Endothelial cell of umbilical vein (primary cell): ENCODE measurements around the gene MMP25. TPM values are rescaled to one million over a fixed set of nuclear protein-coding genes. Genes with fewer than 3 reads are reported as not detected.
A peak's percentile ranks its signal among the peaks of the same experiment; 100 is the strongest.

Experiments
- BruUV-seq: library from RNA; stranded (reverse); fragments of 400-500 nt; replicated peaks from 2 replicates; lab custom pipeline; 2021; lab: Mats Ljungman, UMichigan
- CTCF ChIA-PET: fragments of 300-600, 350-600 bp; sonication (Branson Sonifier 250); formaldehyde crosslinking; loops from one replicate; lab custom pipeline; 2021; ENCODE audit warnings: antibody characterized with exemption, inconsistent platforms; lab: Charles Lee
- POLR2A ChIA-PET: fragments of 300-600, 350-600 bp; sonication (Branson Sonifier 250); formaldehyde crosslinking; loops from one replicate; lab custom pipeline; 2021; ENCODE audit warnings: antibody characterized with exemption, inconsistent platforms; lab: Charles Lee
- DNase-seq: peaks from one replicate; pipeline ENCODE4 v3.0.0-alpha.2; 2011; ENCODE audit warnings: low read depth, low spot score
- FAIRE-seq: peaks from 2 replicates; lab custom pipeline; 2011; peaks lifted over from hg19 to GRCh38; lab: Jason Lieb, UNC
- H2AFZ ChIP-seq: 2 replicates; pipeline ENCODE4 v1.6.0; 2012; ENCODE audit warnings: low read depth, low read length, control low read depth, inconsistent platforms
- H3K27ac ChIP-seq: 2 replicates; pipeline ENCODE4 v1.5.1; 2011; ENCODE audit warnings: low read depth, mild to moderate bottlenecking, control low read depth, low read length, moderate library complexity; ENCODE audit not compliant: insufficient read depth
- H3K27me3 ChIP-seq, 2 experiments: 2 replicates each; pipeline versions ENCODE4 v1.6.0 to v1.6.1; 2011; ENCODE audit warnings: low read length in 2 of 2, mixed read lengths in 1 of 2; ENCODE audit not compliant: control insufficient read depth in 2 of 2, insufficient read depth in 2 of 2
- H3K36me3 ChIP-seq, 2 experiments: 2 replicates in 1 of 2; 3 replicates in 1 of 2; pipeline ENCODE4 v1.5.1; 2011; ENCODE audit warnings: low read length in 2 of 2, mild to moderate bottlenecking in 1 of 2, moderate library complexity in 1 of 2; ENCODE audit not compliant: control insufficient read depth in 2 of 2, insufficient read depth in 2 of 2; ENCODE audit errors: extremely low read depth in 1 of 2
- H3K4me1 ChIP-seq: 3 replicates; pipeline ENCODE4 v1.5.1; 2011; ENCODE audit warnings: mild to moderate bottlenecking, low read length; ENCODE audit not compliant: control insufficient read depth, insufficient read depth; ENCODE audit errors: extremely low read depth
- H3K4me2 ChIP-seq: 2 replicates; pipeline ENCODE4 v1.6.1; 2011; ENCODE audit warnings: low read length, control low read depth, mixed read lengths; ENCODE audit not compliant: insufficient read depth
- H3K4me3 ChIP-seq, 3 experiments: fragments of 200-600 bp in 1 of 3; sonication (generic), shearing (Covaris generic) in 1 of 3; replicated peaks in 1 of 3; 2 replicates each; pipeline ENCODE4 v1.5.1; 2011 to 2016; ENCODE audit warnings: control low read depth in 3 of 3, low read length in 3 of 3, mild to moderate bottlenecking in 2 of 3, inconsistent platforms in 1 of 3, low read depth in 1 of 3, moderate library complexity in 1 of 3; ENCODE audit not compliant: insufficient read depth in 1 of 3
- H3K79me2 ChIP-seq: 2 replicates; pipeline ENCODE4 v1.6.0; 2012; ENCODE audit warnings: low read length, inconsistent platforms; ENCODE audit not compliant: control insufficient read depth, insufficient read depth
- H3K9ac ChIP-seq: replicated peaks from 2 replicates; pipeline ENCODE3; 2011; ENCODE audit warnings: low read length, control low read depth; ENCODE audit not compliant: insufficient read depth; ENCODE audit errors: extremely low read depth
- H3K9me1 ChIP-seq: replicated peaks from 3 replicates; pipeline ENCODE4 v1.6.0; 2011; ENCODE audit warnings: mild to moderate bottlenecking, low read length; ENCODE audit not compliant: control insufficient read depth, insufficient read depth; ENCODE audit errors: extremely low read depth
- H3K9me3 ChIP-seq: replicated peaks from 2 replicates; pipeline ENCODE4 v1.5.1; 2012; ENCODE audit warnings: low read length, inconsistent platforms; ENCODE audit not compliant: control insufficient read depth, insufficient read depth
- H4K20me1 ChIP-seq: replicated peaks from 2 replicates; pipeline ENCODE3; 2011; ENCODE audit warnings: mild to moderate bottlenecking, low read length; ENCODE audit not compliant: control insufficient read depth, insufficient read depth; ENCODE audit errors: extremely low read depth
- FOS ChIP-seq: IDR thresholded peaks from 2 replicates; pipeline ENCODE4 v1.6.1; 2011; ENCODE audit warnings: mild to moderate bottlenecking, low read length, moderate library complexity, borderline replicate concordance; ENCODE audit not compliant: insufficient read depth
- MYC ChIP-seq: IDR thresholded peaks from one replicate; pipeline ENCODE4 v1.6.1; 2011; ENCODE audit warnings: mild to moderate bottlenecking, low read depth, low read length
- POLR2AphosphoS5 ChIP-seq: IDR thresholded peaks from 2 replicates; pipeline ENCODE4 v1.6.1; 2012; ENCODE audit warnings: low read depth, mild to moderate bottlenecking, control low read depth, low read length, moderate library complexity; ENCODE audit not compliant: insufficient read depth
- dilution Hi-C: fragments of 300-500 bp; cut with MboI; formaldehyde crosslinking; loops from one replicate; pipeline ENCODE4 v1.15.0; 2019; ENCODE audit warnings: low sequenced_read_pairs; ENCODE audit not compliant: extremely low pct_ligation_motif_present
- intact Hi-C: fragments of 100-400 bp; cut with micrococcal nuclease; formaldehyde crosslinking; loops from one replicate; pipeline ENCODE4 v1.10.0; 2022
- polyA plus RNA-seq, 4 experiments: library from polyadenylated mRNA; depleted of rRNA in 3 of 4; stranded (reverse) in 3 of 4; unstranded in 1 of 4; fragments of >200 nt; gene quantifications; 2 replicates each; pipeline versions ENCODE4 v1.2.1 to v1.2.3, GENCODE V29; 2011 to 2012; ENCODE audit warnings: missing spikeins in 1 of 4
- total RNA-seq: library from RNA; stranded (reverse); gene quantifications from 2 replicates; pipeline ENCODE4 v1.2.3, GENCODE V29; 2021
- TF ChIP-seq, protein P1 (sequence below): IDR thresholded peaks from 2 replicates; pipeline ENCODE4 v1.6.1; 2011; ENCODE audit not compliant: insufficient read depth, insufficient read length
- TF ChIP-seq, protein P2 (sequence below), 2 donors: IDR thresholded peaks; 1 replicate in 1 of 2; 2 replicates in 1 of 2; pipeline ENCODE4 v1.5.1; 2011; ENCODE audit warnings: low read length in 2 of 2, mild to moderate bottlenecking in 2 of 2, moderate library complexity in 2 of 2, control low read depth in 1 of 2, inconsistent platforms in 1 of 2, low read depth in 1 of 2; ENCODE audit not compliant: insufficient read depth in 1 of 2; ENCODE audit errors: extremely low read depth in 1 of 2

The MMP25 gene
- total and polyA plus RNA-seq, 2 donors (not counting 3 experiments of a cell fraction or from before 2014, with no cell fraction given), result 0.08 to 0.35 TPM

GRCh38 chr16:3027489-3027795, 18.9 kb upstream of the MMP25 start:
- Histone ChIP-seq H3K36me3 (peaks cover 0 to 9% of the 10 kb centered on the region in 2 experiments), H3K4me3 (no peak overlapping the region), H3K9ac (no peak overlapping the region), H3K9me3 (no peaks in the 10 kb centered on the region), H2AFZ (no peak overlapping the region), H3K9me1 (no peaks in the 10 kb centered on the region), H3K27ac (no peak overlapping the region), H3K4me2 (no peak overlapping the region), H3K27me3 (peaks cover 24 to 27% of the 10 kb centered on the region in 2 experiments), H4K20me1 (no peaks in the 10 kb centered on the region), H3K79me2 (peaks cover 2% of the 10 kb centered on the region), H3K4me1 (peaks cover 14% of the 10 kb centered on the region)
- no peak for DNase-seq
- intact Hi-C loops, result no loop called here
- FAIRE-seq, result no peak
- ChIA-PET POLR2A (interaction anchor here (1.1 kb wide), 1 partner anchor 107 kb away, joined by 3 read pairs; the partner anchor contains the start of gene ZNF213), CTCF (interaction anchor here (0.9 to 8.8 kb wide), 12 partner anchors 8 to 140 kb away, joined by 3 to 200 read pairs (median 10); partner anchors contain the start of genes CLDN6, MMP25, PAQR4 and TNFRSF12A)
- TF ChIP-seq MYC (no peak), FOS (no peak)
- TF ChIP-seq, protein P1, sequence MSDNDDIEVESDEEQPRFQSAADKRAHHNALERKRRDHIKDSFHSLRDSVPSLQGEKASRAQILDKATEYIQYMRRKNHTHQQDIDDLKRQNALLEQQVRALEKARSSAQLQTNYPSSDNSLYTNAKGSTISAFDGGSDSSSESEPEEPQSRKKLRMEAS, result no peak
- dilution Hi-C loops, result no loop called here
- no TSS peak for BruUV-seq

DNA sequence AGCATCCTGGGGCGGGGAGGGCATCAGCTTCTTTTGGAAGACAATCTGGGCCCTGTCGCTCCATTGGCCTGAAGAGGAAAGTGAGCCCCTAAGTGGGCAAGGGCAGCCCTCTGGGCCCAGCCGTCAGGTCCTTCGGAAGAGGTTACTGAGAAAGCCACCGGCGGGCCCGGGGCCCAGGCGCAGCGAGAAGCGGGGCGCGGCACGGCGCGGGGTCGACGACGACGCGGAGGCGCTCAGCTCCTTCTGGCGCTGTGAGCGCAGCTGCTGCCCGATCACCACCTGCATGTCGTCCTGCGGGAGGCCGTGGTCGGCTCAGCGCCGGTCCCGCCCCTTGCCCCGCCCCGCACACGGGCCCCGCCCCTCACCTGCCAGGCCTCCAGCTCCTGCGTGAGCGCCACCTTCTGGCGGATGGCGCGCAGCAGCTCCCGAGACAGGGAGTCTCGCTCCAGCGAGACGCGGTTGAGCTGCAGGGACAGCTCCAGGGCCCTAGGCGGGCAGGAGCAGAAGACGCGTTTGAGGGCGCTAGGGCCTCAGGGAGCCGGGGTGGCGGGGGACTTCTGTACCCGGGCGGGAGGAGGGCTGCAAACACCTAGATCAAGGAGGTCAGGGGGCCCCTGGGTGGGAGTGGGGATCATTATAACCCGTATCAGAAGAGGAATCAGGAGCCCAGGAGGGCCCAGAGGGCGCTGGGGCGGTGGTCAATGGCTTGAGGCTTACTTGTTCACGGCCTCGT, 18.2 kb upstream of the MMP25 start:
- Histone ChIP-seq H3K36me3 (peaks cover 0 to 9% of the 10 kb centered on the region in 2 experiments), H3K9me3 (no peaks in the 10 kb centered on the region), H3K27me3 (peaks cover 28 to 32% of the 10 kb centered on the region in 2 experiments), H3K9ac (no peak overlapping the region), H3K4me1 (peaks cover 6% of the 10 kb centered on the region), H3K9me1 (no peaks in the 10 kb centered on the region), H3K79me2 (no peaks in the 10 kb centered on the region), H3K4me3 (no peak overlapping the region), H3K27ac (no peak overlapping the region), H3K4me2 (no peak overlapping the region), H4K20me1 (no peaks in the 10 kb centered on the region), H2AFZ (no peak overlapping the region)
- TF ChIP-seq POLR2AphosphoS5, result peak; percentile 54
- TF ChIP-seq, protein P2, sequence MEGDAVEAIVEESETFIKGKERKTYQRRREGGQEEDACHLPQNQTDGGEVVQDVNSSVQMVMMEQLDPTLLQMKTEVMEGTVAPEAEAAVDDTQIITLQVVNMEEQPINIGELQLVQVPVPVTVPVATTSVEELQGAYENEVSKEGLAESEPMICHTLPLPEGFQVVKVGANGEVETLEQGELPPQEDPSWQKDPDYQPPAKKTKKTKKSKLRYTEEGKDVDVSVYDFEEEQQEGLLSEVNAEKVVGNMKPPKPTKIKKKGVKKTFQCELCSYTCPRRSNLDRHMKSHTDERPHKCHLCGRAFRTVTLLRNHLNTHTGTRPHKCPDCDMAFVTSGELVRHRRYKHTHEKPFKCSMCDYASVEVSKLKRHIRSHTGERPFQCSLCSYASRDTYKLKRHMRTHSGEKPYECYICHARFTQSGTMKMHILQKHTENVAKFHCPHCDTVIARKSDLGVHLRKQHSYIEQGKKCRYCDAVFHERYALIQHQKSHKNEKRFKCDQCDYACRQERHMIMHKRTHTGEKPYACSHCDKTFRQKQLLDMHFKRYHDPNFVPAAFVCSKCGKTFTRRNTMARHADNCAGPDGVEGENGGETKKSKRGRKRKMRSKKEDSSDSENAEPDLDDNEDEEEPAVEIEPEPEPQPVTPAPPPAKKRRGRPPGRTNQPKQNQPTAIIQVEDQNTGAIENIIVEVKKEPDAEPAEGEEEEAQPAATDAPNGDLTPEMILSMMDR (IDR thresholded peaks at IDR 0.05; ENCODE audit: extremely low read depth in 1 of 2, insufficient read depth in 1 of 2, low read depth in 1 of 2, low read length in 2 of 2), result peak; percentile 55 to 94
- TF ChIP-seq, protein P1, result no peak
- ChIA-PET CTCF (interaction anchor here (0.6 to 8.8 kb wide), 22 partner anchors 9 to 143 kb away, joined by 3 to 200 read pairs (median 6); partner anchors contain the start of genes CLDN6, MMP25, PAQR4 and TNFRSF12A), POLR2A (interaction anchor here (0.6 to 1.1 kb wide), 4 partner anchors 8 to 107 kb away, joined by 3 to 6 read pairs (median 5); partner anchors contain the start of genes TNFRSF12A and ZNF213)
- dilution Hi-C loops (no loop called here), intact Hi-C loops (loop anchor here (1.0 kb wide), 1 partner anchor 25 kb away; no protein-coding TSS in a partner anchor)
- FAIRE-seq (peak; percentile 87), DNase-seq (peak; percentile 70)
- BruUV-seq, result no TSS peak
